OCI-LY7 (cell line): ENCODE measurements around the gene EFNA5. TPM values are rescaled to one million over a fixed set of nuclear protein-coding genes. Genes with fewer than 3 reads are reported as not detected.

Experiments used
- BruUV-seq: library from RNA; stranded (reverse); fragments of 400-500 nt; replicated peaks from 2 replicates; lab custom pipeline; 2021; lab: Mats Ljungman, UMichigan
- CTCF ChIA-PET: fragments of 300-600 bp; sonication (Branson Sonifier 250); formaldehyde crosslinking; loops from one replicate; lab custom pipeline; 2022; ENCODE audit warnings: antibody characterized with exemption; ENCODE audit not compliant: unreplicated experiment; lab: Charles Lee
- POLR2A ChIA-PET: fragments of 300-600 bp; sonication (Branson Sonifier 250); formaldehyde crosslinking; loops from one replicate; lab custom pipeline; 2022; ENCODE audit warnings: antibody characterized with exemption; lab: Charles Lee
- DNase-seq: peaks from one replicate; pipeline ENCODE4 v3.0.0-alpha.2; 2015; ENCODE audit warnings: low spot score
- H2AFZ ChIP-seq: fragments of 200-600 bp; sonication (generic), shearing (Covaris generic); 2 replicates; pipeline ENCODE4 v1.6.1; 2014; ENCODE audit warnings: mild to moderate bottlenecking, antibody characterized with exemption, low read length, moderate library complexity
- H3K27ac ChIP-seq: fragments of 200-600 bp; sonication (generic); 2 replicates; pipeline ENCODE4 v1.5.1; 2014; ENCODE audit warnings: mixed run types, low read depth, mild to moderate bottlenecking, moderate library complexity, low read length, inconsistent platforms; ENCODE audit not compliant: poor library complexity, severe bottlenecking
- H3K36me3 ChIP-seq: fragments of 200-600 bp; sonication (generic); 2 replicates; pipeline ENCODE4 v1.6.1; 2014; ENCODE audit warnings: mild to moderate bottlenecking, antibody characterized with exemption, low read length, moderate library complexity, mixed read lengths; ENCODE audit not compliant: insufficient read depth
- H3K4me1 ChIP-seq: fragments of 200-600 bp; sonication (generic); 2 replicates; pipeline ENCODE4 v1.5.1; 2014; ENCODE audit warnings: mild to moderate bottlenecking, low read length; ENCODE audit not compliant: insufficient read depth, poor library complexity, severe bottlenecking
- H3K4me2 ChIP-seq: fragments of 200-600 bp; sonication (generic); 2 replicates; pipeline ENCODE4 v1.6.1; 2014; ENCODE audit warnings: mild to moderate bottlenecking, low read length
- H3K4me3 ChIP-seq: fragments of 200-600 bp; sonication (generic); 2 replicates; pipeline ENCODE4 v1.5.1; 2014; ENCODE audit warnings: mild to moderate bottlenecking, low read depth, low read length; ENCODE audit not compliant: poor library complexity, severe bottlenecking
- H3K79me2 ChIP-seq: fragments of 200-600 bp; sonication (generic); 2 replicates; pipeline ENCODE4 v1.6.1; 2016; ENCODE audit warnings: low read depth, mild to moderate bottlenecking, low read length, moderate library complexity, mixed read lengths; ENCODE audit not compliant: insufficient read depth
- H3K9me2 ChIP-seq: fragments of 200-600 bp; sonication (generic); 2 replicates; pipeline ENCODE4 v1.6.1; 2016; ENCODE audit warnings: mild to moderate bottlenecking, low read length, mixed read lengths; ENCODE audit not compliant: insufficient read depth
- H3K9me3 ChIP-seq: fragments of 200-600 bp; sonication (generic); 2 replicates; pipeline ENCODE4 v1.6.1; 2014; ENCODE audit warnings: mild to moderate bottlenecking, mixed run types, low read length, mixed read lengths
- H4K20me1 ChIP-seq: fragments of 200-600 bp; sonication (generic); 2 replicates; pipeline ENCODE4 v1.6.1; 2014; ENCODE audit warnings: mild to moderate bottlenecking, antibody characterized with exemption, low read length, moderate library complexity, mixed read lengths; ENCODE audit not compliant: insufficient read depth
- EZH2phosphoT487 ChIP-seq: fragments of 200-600 bp; sonication (generic); IDR thresholded peaks from 2 replicates; pipeline ENCODE4 v1.6.1; 2018; ENCODE audit warnings: low read depth, borderline replicate concordance, mild to moderate bottlenecking, mixed run types, antibody characterized with exemption, low read length, moderate library complexity, mixed read lengths
- intact Hi-C: fragments of 100-400 bp; cut with micrococcal nuclease; formaldehyde crosslinking; loops from one replicate; pipeline ENCODE4 v1.10.0; 2022; ENCODE audit not compliant: unreplicated experiment
- total RNA-seq, 2 experiments: library from RNA; depleted of rRNA in 1 of 2; stranded (reverse); fragments of >200 nt in 1 of 2; shearing (Covaris generic) in 1 of 2; gene quantifications; 2 replicates each; pipeline ENCODE4 v1.2.3, GENCODE V29; 2014 to 2022
- TF ChIP-seq, protein P1 (sequence below): fragments of 200-600 bp; sonication (generic); conservative IDR thresholded peaks from 2 replicates; pipeline ENCODE4 v1.5.1; 2014; ENCODE audit warnings: mild to moderate bottlenecking, antibody characterized with exemption, low read length, moderate library complexity, mixed read lengths

The EFNA5 gene
- total RNA-seq, 2 experiments from 2014 or later: 2.1 to 3.1 TPM

DNA sequence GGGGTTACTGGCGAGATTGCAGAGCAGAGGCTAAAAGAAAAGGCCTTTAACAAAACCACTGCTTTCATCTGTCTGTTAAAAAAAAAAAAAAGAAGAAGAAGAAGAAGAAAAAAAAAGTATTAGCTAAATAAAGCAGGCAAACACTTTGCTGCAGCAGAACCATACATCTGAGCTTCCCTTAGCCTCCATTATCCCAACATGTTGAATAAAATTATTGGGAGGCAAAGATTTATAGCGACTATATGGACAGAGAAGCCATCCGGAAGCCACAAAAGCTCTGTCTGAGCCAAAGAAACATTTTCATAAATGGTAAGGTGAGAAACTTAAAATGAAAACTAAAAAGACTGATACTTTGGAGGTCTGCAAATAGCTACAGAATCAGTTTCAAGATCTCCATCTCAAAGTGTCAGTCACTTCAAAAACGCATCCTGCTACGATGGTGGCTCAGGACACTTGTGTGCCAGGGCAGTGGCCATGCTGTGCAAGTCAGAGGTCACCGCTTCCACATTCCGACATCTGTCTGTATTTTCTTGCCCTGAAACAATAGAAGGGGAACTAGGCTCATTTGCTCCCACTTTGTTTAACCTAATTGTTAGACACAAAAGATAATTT lies 9.6 kb downstream of the EFNA5 start:
- POLR2A ChIA-PET: interaction anchor here (0.7 to 1.6 kb wide), 4 partner anchors 21 to 35 kb away, joined by 3 read pairs; no protein-coding TSS in a partner anchor
- CTCF ChIA-PET: no interaction called here

DNA sequence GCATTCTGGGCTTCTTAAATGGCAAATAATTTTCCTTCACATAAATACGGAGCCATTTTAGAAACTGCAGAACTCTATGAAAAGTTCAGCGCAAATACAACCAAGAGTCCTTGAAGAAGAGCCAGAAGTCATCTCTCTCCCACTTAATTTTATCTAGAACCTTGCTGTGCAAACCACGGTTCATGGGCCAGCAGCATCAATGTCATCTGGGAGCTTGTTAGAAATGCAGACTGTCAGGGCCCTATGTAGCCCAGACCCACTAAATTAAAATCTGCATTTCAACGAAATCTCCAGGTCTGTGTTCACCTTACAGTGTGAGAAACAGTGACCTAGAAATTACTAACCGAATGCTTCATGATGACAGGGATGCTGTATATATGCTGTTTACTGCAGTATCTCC lies 12.2 kb downstream of the EFNA5 start:
- intact Hi-C loops: no loop called here
- Histone ChIP-seq H4K20me1 (no peaks in the 10 kb centered on the region), H3K4me3 (no peak overlapping the region), H3K9me3 (no peaks in the 10 kb centered on the region), H3K27ac (no peak overlapping the region), H2AFZ (no peak overlapping the region), H3K4me2 (no peak overlapping the region), H3K4me1 (no peaks in the 10 kb centered on the region), H3K79me2 (no peaks in the 10 kb centered on the region), H3K9me2 (no peaks in the 10 kb centered on the region), H3K36me3 (no peaks in the 10 kb centered on the region)
- DNase-seq: no peak
- ChIA-PET POLR2A (no interaction called here), CTCF (no interaction called here)
- BruUV-seq: no TSS peak
- TF ChIP-seq EZH2phosphoT487: no peak
- TF ChIP-seq, protein P1, sequence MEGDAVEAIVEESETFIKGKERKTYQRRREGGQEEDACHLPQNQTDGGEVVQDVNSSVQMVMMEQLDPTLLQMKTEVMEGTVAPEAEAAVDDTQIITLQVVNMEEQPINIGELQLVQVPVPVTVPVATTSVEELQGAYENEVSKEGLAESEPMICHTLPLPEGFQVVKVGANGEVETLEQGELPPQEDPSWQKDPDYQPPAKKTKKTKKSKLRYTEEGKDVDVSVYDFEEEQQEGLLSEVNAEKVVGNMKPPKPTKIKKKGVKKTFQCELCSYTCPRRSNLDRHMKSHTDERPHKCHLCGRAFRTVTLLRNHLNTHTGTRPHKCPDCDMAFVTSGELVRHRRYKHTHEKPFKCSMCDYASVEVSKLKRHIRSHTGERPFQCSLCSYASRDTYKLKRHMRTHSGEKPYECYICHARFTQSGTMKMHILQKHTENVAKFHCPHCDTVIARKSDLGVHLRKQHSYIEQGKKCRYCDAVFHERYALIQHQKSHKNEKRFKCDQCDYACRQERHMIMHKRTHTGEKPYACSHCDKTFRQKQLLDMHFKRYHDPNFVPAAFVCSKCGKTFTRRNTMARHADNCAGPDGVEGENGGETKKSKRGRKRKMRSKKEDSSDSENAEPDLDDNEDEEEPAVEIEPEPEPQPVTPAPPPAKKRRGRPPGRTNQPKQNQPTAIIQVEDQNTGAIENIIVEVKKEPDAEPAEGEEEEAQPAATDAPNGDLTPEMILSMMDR: no peak

More for the DNA sequence above, 9.6 kb downstream of the EFNA5 start:
- H3K4me2 ChIP-seq: no peak overlapping the region
- no TSS peak for BruUV-seq
- no peaks in the 10 kb centered on the region for H3K4me1 ChIP-seq
- no peak for DNase-seq
- intact Hi-C loops: no loop called here
- H3K36me3 ChIP-seq: no peaks in the 10 kb centered on the region
- no peak overlapping the region for H3K27ac ChIP-seq
- no peaks in the 10 kb centered on the region for H3K9me2 ChIP-seq
- no peak overlapping the region for H3K4me3 ChIP-seq
- no peaks in the 10 kb centered on the region for H3K79me2 ChIP-seq
- no peaks in the 10 kb centered on the region for H4K20me1 ChIP-seq
- TF ChIP-seq EZH2phosphoT487: no peak
- TF ChIP-seq, protein P1: no peak
- H2AFZ ChIP-seq: peak overlapping the region; percentile 29; the same call in 1 of the 2 replicates
- no peaks in the 10 kb centered on the region for H3K9me3 ChIP-seq

DNA sequence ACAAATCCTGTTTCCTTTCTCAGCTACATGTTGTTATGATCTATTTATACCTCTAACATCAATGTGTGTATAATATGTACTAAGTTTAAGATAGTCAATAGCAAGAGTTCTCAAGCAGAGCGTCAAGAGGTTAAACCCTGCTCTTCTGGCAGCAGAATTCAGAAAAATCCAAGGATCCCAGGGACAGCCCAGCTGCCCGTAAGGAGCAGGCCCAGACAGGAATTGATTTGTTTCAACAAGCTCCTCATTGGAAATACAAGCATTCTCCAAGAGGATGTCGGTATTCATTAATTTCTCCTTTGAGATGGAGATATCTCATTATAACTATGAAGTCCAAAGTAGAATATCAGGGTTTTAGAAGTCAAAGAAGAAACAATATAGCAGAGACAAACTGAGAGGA lies 14.9 kb downstream of the EFNA5 start:
- Histone ChIP-seq H3K4me2 (no peak overlapping the region), H3K4me1 (peaks cover 4% of the 10 kb centered on the region), H4K20me1 (no peaks in the 10 kb centered on the region), H3K9me2 (no peaks in the 10 kb centered on the region), H3K4me3 (no peak overlapping the region), H2AFZ (no peak overlapping the region), H3K9me3 (no peaks in the 10 kb centered on the region), H3K36me3 (no peaks in the 10 kb centered on the region), H3K27ac (no peak overlapping the region), H3K79me2 (no peaks in the 10 kb centered on the region)
- BruUV-seq: no TSS peak
- no peak for DNase-seq
- ChIA-PET POLR2A (interaction anchor here (0.6 to 1.4 kb wide), 5 partner anchors 8 to 414 kb away, joined by 3 to 5 read pairs (median 3); no protein-coding TSS in a partner anchor), CTCF (no interaction called here)
- intact Hi-C loops: no loop called here
- TF ChIP-seq EZH2phosphoT487: no peak
- TF ChIP-seq, protein P1: no peak
